A549 (cell line): ENCODE data around the gene TRPM5. TPM values are rescaled to one million over a fixed set of nuclear protein-coding genes. Genes with fewer than 3 reads are reported as not detected.

Experiments
- ATAC-seq, 2 experiments: fragments of 200-7000 bp in 1 of 2; fragments of >200 bp in 1 of 2; cut with Nextera tagmentation in 1 of 2; cut with Tn5 transposase in 1 of 2; 3 replicates each; pipeline versions ENCODE4 v1.8.0 to v1.9.1; 2018 to 2020; ENCODE audit warnings: mild to moderate bottlenecking in 1 of 2, moderate library complexity in 1 of 2
- CTCF ChIA-PET: fragments of 300-600 bp; sonication (Branson Sonifier 250); formaldehyde crosslinking; extraction: SDS; loops from one replicate; lab custom pipeline; 2021; ENCODE audit warnings: antibody characterized with exemption, inconsistent platforms; lab: Yijun Ruan, JAX
- POLR2A ChIA-PET: fragments of 350-600 bp; formaldehyde crosslinking; extraction: SDS; loops from one replicate; lab custom pipeline; 2021; ENCODE audit warnings: antibody characterized with exemption, inconsistent platforms; lab: Yijun Ruan, JAX
- DNase-seq, 2 experiments: peaks; one replicate each; pipeline versions ENCODE4 v3.0.0 to v3.0.0-alpha.2; 2011 to 2016; ENCODE audit warnings: low read depth in 1 of 2, low spot score in 1 of 2
- FAIRE-seq: peaks from 2 replicates; lab custom pipeline; 2011; peaks lifted over from hg19 to GRCh38; lab: Jason Lieb, UNC
- H3K27ac ChIP-seq, 2 experiments: fragments of >200 bp; sonication (Bioruptor Twin); formaldehyde crosslinking; 3 replicates each; pipeline ENCODE4 v1.5.1; 2016 to 2017
- H3K4me1 ChIP-seq: fragments of >200 bp; sonication (Bioruptor Twin); formaldehyde crosslinking; 3 replicates; pipeline ENCODE4 v1.6.1; 2016
- H3K4me2 ChIP-seq: fragments of >200 bp; sonication (Bioruptor Twin); formaldehyde crosslinking; 3 replicates; pipeline ENCODE4 v1.6.1; 2016
- H3K4me3 ChIP-seq: fragments of >200 bp; sonication (Bioruptor Twin); formaldehyde crosslinking; 3 replicates; pipeline ENCODE4 v1.5.1; 2016
- H3K9me3 ChIP-seq: fragments of >200 bp; sonication (Bioruptor Twin); formaldehyde crosslinking; 3 replicates; pipeline ENCODE4 v1.6.1; 2016
- CBX2 ChIP-seq: fragments of 200-600 bp; sonication (generic); IDR thresholded peaks from 2 replicates; pipeline ENCODE4 v1.6.1; 2016; ENCODE audit warnings: low read depth, mild to moderate bottlenecking, borderline replicate concordance
- CHD2 ChIP-seq: fragments of 150-350 bp; IDR thresholded peaks from 2 replicates; pipeline ENCODE4 v1.6.1; 2014; ENCODE audit warnings: low read length; ENCODE audit not compliant: partially characterized antibody
- ESRRA ChIP-seq: fragments of 150-350 bp; IDR thresholded peaks from 2 replicates; pipeline ENCODE4 v1.6.1; 2014; ENCODE audit warnings: mild to moderate bottlenecking, low read length, borderline replicate concordance
- FOSB ChIP-seq: fragments of 250-450 bp; sonication (Bioruptor Pico); IDR thresholded peaks from 2 replicates; pipeline ENCODE4 v1.5.0; 2020; ENCODE audit warnings: mild to moderate bottlenecking, moderate library complexity
- FOXS1 ChIP-seq: fragments of 250-450 bp; sonication (Bioruptor Pico); IDR thresholded peaks from 2 replicates; pipeline ENCODE4 v1.5.0; 2020; ENCODE audit warnings: mild to moderate bottlenecking, moderate library complexity
- GATA3 ChIP-seq: IDR thresholded peaks from 2 replicates; pipeline ENCODE4 v1.6.1; 2012; ENCODE audit warnings: borderline replicate concordance
- HMGXB4 ChIP-seq: fragments of 250-450 bp; sonication (Bioruptor Pico); IDR thresholded peaks from 2 replicates; pipeline ENCODE4 v1.5.0; 2021; ENCODE audit warnings: mild to moderate bottlenecking, moderate library complexity, borderline replicate concordance
- HOXB5 ChIP-seq: fragments of 250-450 bp; sonication (Bioruptor Pico); IDR thresholded peaks from 2 replicates; pipeline ENCODE4 v1.5.0; 2020; ENCODE audit warnings: mild to moderate bottlenecking, moderate library complexity
- KDM5A ChIP-seq: fragments of 200-600 bp; sonication (generic); IDR thresholded peaks from 2 replicates; pipeline ENCODE4 v1.6.1; 2016; ENCODE audit warnings: antibody characterized with exemption, mild to moderate bottlenecking
- MAFK ChIP-seq: fragments of 450-650 bp; IDR thresholded peaks from 2 replicates; pipeline ENCODE4 v1.6.1; 2014; ENCODE audit not compliant: partially characterized antibody
- MYC ChIP-seq: IDR thresholded peaks from 2 replicates; pipeline ENCODE4 v1.6.1; 2012; ENCODE audit warnings: mild to moderate bottlenecking, inconsistent platforms, low read length, improper control_type of control experiment, borderline replicate concordance
- NPAS2 ChIP-seq: fragments of 250-450 bp; sonication (Bioruptor Pico); IDR thresholded peaks from 2 replicates; pipeline ENCODE4 v1.8.0; 2022; ENCODE audit warnings: mild to moderate bottlenecking, moderate library complexity, borderline replicate concordance
- NR3C1 ChIP-seq: fragments of >200 bp; sonication (Bioruptor Twin); formaldehyde crosslinking; IDR thresholded peaks from 3 replicates; pipeline ENCODE4 v1.6.1; 2017
- RAD21 ChIP-seq, 2 experiments: fragments of >200 bp in 1 of 2; sonication (Bioruptor Twin) in 1 of 2; formaldehyde crosslinking in 1 of 2; IDR thresholded peaks in 1 of 2; conservative IDR thresholded peaks in 1 of 2; 2 replicates in 1 of 2; 3 replicates in 1 of 2; pipeline ENCODE4 v1.6.1; 2012 to 2018; ENCODE audit warnings: inconsistent platforms in 1 of 2
- RARB ChIP-seq: fragments of 250-450 bp; sonication (Bioruptor Pico); IDR thresholded peaks from 2 replicates; pipeline ENCODE4 v1.8.0; 2021; ENCODE audit warnings: mild to moderate bottlenecking, moderate library complexity
- REST ChIP-seq: fragments of 200-600 bp; sonication (generic); IDR thresholded peaks from 2 replicates; pipeline ENCODE4 v1.6.1; 2016; ENCODE audit warnings: antibody characterized with exemption, mild to moderate bottlenecking, moderate library complexity
- RFX5 ChIP-seq: fragments of 450-650 bp; IDR thresholded peaks from 2 replicates; pipeline ENCODE4 v1.7.1; 2014; ENCODE audit warnings: antibody characterized with exemption, mild to moderate bottlenecking, moderate library complexity
- WGBS: methylation state at CpG from one replicate; pipeline ENCODE4 v1.1.6; 2017; ENCODE audit errors: missing lambda C conversion rate; 5-methylcytosine and 5-hydroxymethylcytosine counted together
- polyA plus RNA-seq, 4 experiments: library from polyadenylated mRNA; depleted of rRNA in 3 of 4; stranded (reverse); fragments of >200 nt; fragmentation: RNase III in 1 of 4; extraction: RNeasy Plus Mini Kit Qiagen cat#74134 plus additional on column Dnase treatment in 1 of 4; gene quantifications; 2 replicates in 3 of 4; 3 replicates in 1 of 4; pipeline ENCODE4 v1.2.3, GENCODE V29; 2011 to 2017
- TF ChIP-seq, protein P1 (sequence below): fragments of >200 bp; sonication (Bioruptor Twin); formaldehyde crosslinking; IDR thresholded peaks from 3 replicates; pipeline ENCODE4 v1.6.1; 2016
- TF ChIP-seq, protein P2 (sequence below): IDR thresholded peaks from 2 replicates; pipeline ENCODE4 v1.6.1; 2012

The TRPM5 gene
- polyA plus RNA-seq, 2 of the 4 experiments (the other 2 are of a cell fraction), result not detected

DNA sequence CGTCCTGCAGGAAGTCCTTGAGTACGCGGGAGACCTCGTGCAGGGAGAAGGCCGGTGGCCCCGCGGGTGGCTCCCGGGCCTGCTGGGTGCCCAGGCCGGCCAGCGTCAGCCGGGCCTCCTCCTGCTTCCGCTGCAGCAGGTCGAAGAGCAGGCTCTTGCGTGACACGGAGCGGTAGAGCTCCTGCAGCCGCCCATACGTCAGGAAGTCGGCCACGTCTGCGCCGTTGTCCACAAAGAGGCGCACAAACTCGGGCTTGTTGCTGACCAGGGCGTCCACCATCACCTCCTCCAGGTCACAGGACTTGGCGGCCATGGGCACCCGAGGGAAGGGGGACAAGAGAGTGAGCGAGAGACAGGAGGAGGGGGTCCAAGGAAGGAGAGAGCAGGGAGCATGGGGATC lies 29.1 kb downstream of the TRPM5 start:
- TF ChIP-seq, protein P1, sequence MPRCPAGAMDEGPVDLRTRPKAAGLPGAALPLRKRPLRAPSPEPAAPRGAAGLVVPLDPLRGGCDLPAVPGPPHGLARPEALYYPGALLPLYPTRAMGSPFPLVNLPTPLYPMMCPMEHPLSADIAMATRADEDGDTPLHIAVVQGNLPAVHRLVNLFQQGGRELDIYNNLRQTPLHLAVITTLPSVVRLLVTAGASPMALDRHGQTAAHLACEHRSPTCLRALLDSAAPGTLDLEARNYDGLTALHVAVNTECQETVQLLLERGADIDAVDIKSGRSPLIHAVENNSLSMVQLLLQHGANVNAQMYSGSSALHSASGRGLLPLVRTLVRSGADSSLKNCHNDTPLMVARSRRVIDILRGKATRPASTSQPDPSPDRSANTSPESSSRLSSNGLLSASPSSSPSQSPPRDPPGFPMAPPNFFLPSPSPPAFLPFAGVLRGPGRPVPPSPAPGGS, result no peak
- TF ChIP-seq NR3C1 (no peak), HOXB5 (no peak), NPAS2 (CRISPR knock-in tag) (no peak), GATA3 (no peak), FOSB (CRISPR knock-in tag) (no peak)
- ATAC-seq (no peak), FAIRE-seq (no peak), DNase-seq (no peak)
- no peak overlapping the region for H3K27ac ChIP-seq
- ChIA-PET CTCF (interaction anchor here (0.9 to 31.0 kb wide), 5 partner anchors 10 to 116 kb away, joined by 3 to 903 read pairs (median 4); partner anchors contain the start of genes C11orf21 and TSPAN32), POLR2A (no interaction called here)
- H3K4me2 ChIP-seq, result no peak overlapping the region
- H3K4me3 ChIP-seq, result no peak overlapping the region
- WGBS, result 74% methylated on average over 21 of the region's 28 CpGs
- H3K4me1 ChIP-seq, result no peaks in the 10 kb centered on the region
- no peaks in the 10 kb centered on the region for H3K9me3 ChIP-seq

- H3K4me2 ChIP-seq, result no peak overlapping the region
- 83% methylated on average over 32 of the region's 35 CpGs for WGBS
- ChIA-PET CTCF (interaction anchor here (1.9 to 31.0 kb wide), 2 partner anchors 106 to 117 kb away, joined by 7 to 903 read pairs; partner anchors contain the start of genes C11orf21 and TSPAN32), POLR2A (no interaction called here)
- TF ChIP-seq FOXS1 (no peak), MYC (no peak), RFX5 (no peak), ESRRA (no peak), CBX2 (no peak)
- no peak overlapping the region for H3K4me3 ChIP-seq
- DNase-seq (no peak), ATAC-seq (no peak), FAIRE-seq (no peak)
- no peak overlapping the region for H3K27ac ChIP-seq
- H3K4me1 ChIP-seq, result no peaks in the 10 kb centered on the region
- no peaks in the 10 kb centered on the region for H3K9me3 ChIP-seq
Measured at GRCh38 chr11:2414616-2415015, 29.7 kb downstream of the TRPM5 start.

DNA sequence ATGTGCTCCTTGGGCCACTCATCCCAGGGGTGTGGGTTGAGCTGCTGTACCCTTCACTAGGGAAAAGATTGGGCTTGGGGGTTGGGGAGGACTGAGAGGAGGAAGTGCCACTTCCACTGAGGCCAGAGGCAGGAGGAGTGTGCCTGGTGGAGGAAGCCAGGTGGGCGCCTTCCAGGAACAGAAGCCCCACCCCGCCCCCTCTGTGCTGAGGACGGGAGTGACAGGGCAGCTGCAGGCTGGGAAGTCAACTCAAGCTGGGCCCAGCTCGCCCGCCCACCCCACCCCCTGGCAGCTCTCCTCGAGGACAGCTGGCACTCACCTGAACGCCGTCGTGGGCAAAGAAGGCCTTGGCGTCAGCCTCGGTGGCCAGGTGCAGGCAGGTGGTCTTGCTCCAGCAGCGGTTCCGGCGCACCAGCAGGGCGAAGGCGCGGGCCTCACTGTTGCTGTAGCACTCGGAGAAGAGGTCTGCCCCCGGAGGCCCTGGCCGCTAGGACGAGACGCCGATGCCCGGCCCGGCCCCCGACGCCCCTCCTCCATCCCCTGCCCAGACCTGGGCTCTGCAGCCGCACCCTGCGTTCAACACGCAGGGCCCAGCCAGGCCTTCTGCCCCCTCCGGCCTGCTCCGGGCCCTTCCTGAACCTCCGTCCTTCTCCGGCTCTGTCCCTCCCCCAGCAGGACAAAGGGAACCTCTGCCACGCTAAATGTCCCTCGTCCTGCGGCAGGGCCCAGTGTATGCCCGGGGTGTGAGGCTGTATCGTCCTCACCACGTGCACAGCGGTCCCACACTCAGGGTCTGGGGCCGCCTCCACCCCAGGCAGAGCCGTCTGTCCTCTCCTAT lies 30.4 kb downstream of the TRPM5 start:
- no peaks in the 10 kb centered on the region for H3K9me3 ChIP-seq
- no peak for DNase-seq
- H3K27ac ChIP-seq, result no peak overlapping the region
- TF ChIP-seq, protein P2, sequence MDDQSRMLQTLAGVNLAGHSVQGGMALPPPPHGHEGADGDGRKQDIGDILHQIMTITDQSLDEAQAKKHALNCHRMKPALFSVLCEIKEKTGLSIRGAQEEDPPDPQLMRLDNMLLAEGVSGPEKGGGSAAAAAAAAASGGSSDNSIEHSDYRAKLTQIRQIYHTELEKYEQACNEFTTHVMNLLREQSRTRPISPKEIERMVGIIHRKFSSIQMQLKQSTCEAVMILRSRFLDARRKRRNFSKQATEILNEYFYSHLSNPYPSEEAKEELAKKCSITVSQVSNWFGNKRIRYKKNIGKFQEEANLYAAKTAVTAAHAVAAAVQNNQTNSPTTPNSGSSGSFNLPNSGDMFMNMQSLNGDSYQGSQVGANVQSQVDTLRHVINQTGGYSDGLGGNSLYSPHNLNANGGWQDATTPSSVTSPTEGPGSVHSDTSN, result no peak
- TF ChIP-seq MAFK, result no peak
- no peak for TF ChIP-seq CHD2
- no peak for TF ChIP-seq KDM5A
- TF ChIP-seq FOXS1, result no peak
- TF ChIP-seq RARB (CRISPR knock-in tag), result no peak
- TF ChIP-seq HMGXB4, result no peak
- no peak for TF ChIP-seq REST
- no peak for TF ChIP-seq RAD21 (conservative IDR thresholded peaks at IDR 0.05 in 1 of 2, IDR thresholded peaks at IDR 0.05 in 1 of 2)
- TF ChIP-seq, all 56 proteins: peak for 0
- Histone ChIP-seq H3K4me3 (no peak overlapping the region), H3K4me1 (no peaks in the 10 kb centered on the region), H3K4me2 (no peak overlapping the region)
- no peak for FAIRE-seq
- ChIA-PET CTCF (interaction anchor here (2.2 to 31.0 kb wide), 2 partner anchors 14 to 105 kb away, joined by 10 to 903 read pairs; partner anchors contain the start of genes C11orf21, TSPAN32 and TSSC4), POLR2A (no interaction called here)
- 77% methylated on average over 18 of the region's 43 CpGs for WGBS
- no peak for ATAC-seq
